Right atrium auricular region (tissue), 2 donors: ENCODE results near the gene CREB3L1. TPM values are rescaled to one million over a fixed set of nuclear protein-coding genes. Genes with fewer than 3 reads are reported as not detected.

ENCODE experiments used
- DNase-seq: peaks from one replicate; pipeline ENCODE4 v3.0.0-alpha.2; 2019; ENCODE audit warnings: low spot score
- H3K27ac ChIP-seq, 2 donors: fragments of 200-600 bp; sonication (generic); 1 replicate in 1 of 2; 2 replicates in 1 of 2; pipeline ENCODE4 v1.5.1; 2016 to 2019
- H3K27me3 ChIP-seq, 2 donors: fragments of 200-600 bp; sonication (generic); one replicate each; pipeline versions ENCODE4 v1.5.1 to v1.6.0; 2017 to 2019
- H3K36me3 ChIP-seq: fragments of 200-600 bp; sonication (generic); one replicate; pipeline ENCODE4 v1.5.1; 2016
- H3K4me1 ChIP-seq, 2 donors: fragments of 200-600 bp; sonication (generic); one replicate each; pipeline versions ENCODE4 v1.5.1 to v1.6.0; 2017 to 2019
- H3K4me3 ChIP-seq, 2 donors: fragments of 200-600 bp; sonication (generic); 1 replicate in 1 of 2; 2 replicates in 1 of 2; pipeline ENCODE4 v1.5.1; 2017 to 2019; ENCODE audit warnings: mild to moderate bottlenecking in 1 of 2, moderate library complexity in 1 of 2
- H3K9me3 ChIP-seq, 2 donors: fragments of 200-600 bp; sonication (generic); one replicate each; pipeline ENCODE4 v1.5.1; 2019
- total RNA-seq, 2 donors: library from RNA; depleted of rRNA; stranded (reverse); fragments of >200 nt; gene quantifications; one replicate each; pipeline ENCODE4 v1.1.0, GENCODE V29; 2016
- TF ChIP-seq, protein P1 (sequence below), 2 donors: fragments of 200-600 bp; sonication (generic); IDR thresholded peaks; one replicate each; pipeline ENCODE4 v1.5.1; 2019; ENCODE audit warnings: antibody characterized with exemption in 2 of 2

CREB3L1 gene
- total RNA-seq, 2 donors from 2014 or later, result 5.4 to 15.1 TPM

DNA sequence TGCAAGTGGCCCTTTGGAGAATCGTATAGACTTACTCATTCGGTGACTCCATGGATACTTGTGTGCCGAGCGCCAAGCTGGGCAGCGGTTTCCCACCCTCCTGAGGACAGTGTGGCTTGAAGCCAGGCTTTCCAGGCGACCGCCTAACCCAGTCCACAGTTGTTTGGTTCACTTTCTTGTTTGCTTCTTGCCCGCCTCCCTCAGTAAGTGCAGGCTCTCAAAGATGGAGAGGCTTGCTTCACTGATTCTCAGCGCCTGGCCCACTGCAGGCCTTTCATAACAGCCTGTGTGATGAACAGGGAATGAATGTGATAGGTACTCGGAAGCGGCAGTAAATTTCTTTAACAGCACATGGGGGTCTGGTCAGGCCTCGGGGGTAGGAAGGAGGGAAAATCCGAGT lies 92.8 kb downstream of the CREB3L1 start:
- no peak overlapping the region for H3K27ac ChIP-seq
- peaks cover 70% of the 10 kb centered on the region for H3K36me3 ChIP-seq
- TF ChIP-seq, protein P1, sequence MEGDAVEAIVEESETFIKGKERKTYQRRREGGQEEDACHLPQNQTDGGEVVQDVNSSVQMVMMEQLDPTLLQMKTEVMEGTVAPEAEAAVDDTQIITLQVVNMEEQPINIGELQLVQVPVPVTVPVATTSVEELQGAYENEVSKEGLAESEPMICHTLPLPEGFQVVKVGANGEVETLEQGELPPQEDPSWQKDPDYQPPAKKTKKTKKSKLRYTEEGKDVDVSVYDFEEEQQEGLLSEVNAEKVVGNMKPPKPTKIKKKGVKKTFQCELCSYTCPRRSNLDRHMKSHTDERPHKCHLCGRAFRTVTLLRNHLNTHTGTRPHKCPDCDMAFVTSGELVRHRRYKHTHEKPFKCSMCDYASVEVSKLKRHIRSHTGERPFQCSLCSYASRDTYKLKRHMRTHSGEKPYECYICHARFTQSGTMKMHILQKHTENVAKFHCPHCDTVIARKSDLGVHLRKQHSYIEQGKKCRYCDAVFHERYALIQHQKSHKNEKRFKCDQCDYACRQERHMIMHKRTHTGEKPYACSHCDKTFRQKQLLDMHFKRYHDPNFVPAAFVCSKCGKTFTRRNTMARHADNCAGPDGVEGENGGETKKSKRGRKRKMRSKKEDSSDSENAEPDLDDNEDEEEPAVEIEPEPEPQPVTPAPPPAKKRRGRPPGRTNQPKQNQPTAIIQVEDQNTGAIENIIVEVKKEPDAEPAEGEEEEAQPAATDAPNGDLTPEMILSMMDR (IDR thresholded peaks at IDR 0.05), result no peak
- no peaks in the 10 kb centered on the region for H3K9me3 ChIP-seq
- DNase-seq, result no peak
- H3K27me3 ChIP-seq, result no peaks in the 10 kb centered on the region
- no peak overlapping the region for H3K4me3 ChIP-seq
- peaks cover 0 to 28% of the 10 kb centered on the region in 2 donors for H3K4me1 ChIP-seq

Other genes starting within 250 kb of the CREB3L1 start
- 10 to 100 TPM; 27.6 to 35.5 TPM for gene PHF21A, start 156.2 kb upstream of the CREB3L1 start, total RNA-seq
- 100 to 1,000 TPM in 1 of 2 donors, 10 to 100 TPM in 1; 91.7 to 116 TPM for gene DGKZ, start 69.8 kb downstream of the CREB3L1 start, total RNA-seq
- gene MDK, start 104.0 kb downstream of the CREB3L1 start, total RNA-seq, result 10 to 100 TPM; 11.9 to 26.4 TPM
- gene CHRM4, start 114.1 kb downstream of the CREB3L1 start, total RNA-seq, result under 1 TPM in 1 of 2 donors, not detected in 1; 0.28 TPM